ENCODE measurements around the gene INVS. TPM values are rescaled to one million over a fixed set of nuclear protein-coding genes. Genes with fewer than 3 reads are reported as not detected.

Gene INVS
- total RNA-seq, 6 donors from 2014 or later, result 14.7 to 43.0 (median 23.3) TPM

- DNase-seq, result no peak
- H3K36me3 ChIP-seq, result peaks cover 0 to under 1% (median 0%) of the 10 kb centered on the region in 4 donors
- no peak overlapping the region for H3K4me3 ChIP-seq
- TF ChIP-seq CTCF (IDR thresholded peaks at IDR 0.05), result no peak
- TF ChIP-seq POLR2A (IDR thresholded peaks at IDR 0.05), result no peak
- no peak for TF ChIP-seq POLR2AphosphoS5 (IDR thresholded peaks at IDR 0.05)
- no peak for TF ChIP-seq EP300 (IDR thresholded peaks at IDR 0.05)
- H3K27me3 ChIP-seq, result no peaks in the 10 kb centered on the region
- WGBS, 2 donors, result 84 to 86% methylated on average over 1 of the region's 1 CpG
- H3K9me3 ChIP-seq, result no peaks in the 10 kb centered on the region
- no peaks in the 10 kb centered on the region for H3K4me1 ChIP-seq
- ATAC-seq (ENCODE audit: low FRiP score in 2 of 2), result no peak
- H3K27ac ChIP-seq, result no peak overlapping the region
Measured at GRCh38 chr9:100220936-100221335, 121.9 kb downstream of the INVS start.

GRCh38 chr9:100221538-100221937 lies 122.5 kb downstream of the INVS start:
- Histone ChIP-seq H3K4me1 (no peaks in the 10 kb centered on the region), H3K4me3 (no peak overlapping the region), H3K36me3 (peaks cover 0 to 6% (median 0%) of the 10 kb centered on the region in 4 donors), H3K27me3 (no peaks in the 10 kb centered on the region), H3K27ac (no peak overlapping the region), H3K9me3 (no peaks in the 10 kb centered on the region)
- DNase-seq (no peak), ATAC-seq (ENCODE audit: low FRiP score in 2 of 2) (no peak)
- 58 to 77% methylated on average over 1 of the region's 1 CpG for WGBS, 2 donors
- TF ChIP-seq POLR2A (IDR thresholded peaks at IDR 0.05), result no peak
- no peak for TF ChIP-seq POLR2AphosphoS5 (IDR thresholded peaks at IDR 0.05)
- no peak for TF ChIP-seq EP300 (IDR thresholded peaks at IDR 0.05)
- no peak for TF ChIP-seq CTCF (IDR thresholded peaks at IDR 0.05)

- H3K4me3 ChIP-seq, result no peak overlapping the region
- H3K27me3 ChIP-seq, result no peaks in the 10 kb centered on the region
- no peaks in the 10 kb centered on the region for H3K9me3 ChIP-seq
- no peak for TF ChIP-seq POLR2A (IDR thresholded peaks at IDR 0.05)
- no peak for TF ChIP-seq CTCF (IDR thresholded peaks at IDR 0.05)
- TF ChIP-seq EP300 (IDR thresholded peaks at IDR 0.05), result no peak
- no peak for TF ChIP-seq POLR2AphosphoS5 (IDR thresholded peaks at IDR 0.05)
- DNase-seq, result no peak
- no peak overlapping the region for H3K27ac ChIP-seq
- peaks cover 0 to 9% (median 0%) of the 10 kb centered on the region in 4 donors for H3K36me3 ChIP-seq
- no peaks in the 10 kb centered on the region for H3K4me1 ChIP-seq
- WGBS, 2 donors, result 21 to 31% methylated on average over 2 of the region's 2 CpGs
- no peak for ATAC-seq (ENCODE audit: low FRiP score in 2 of 2)
Measured at GRCh38 chr9:100222674-100223073, 123.6 kb downstream of the INVS start.

- DNase-seq (no peak), ATAC-seq (ENCODE audit: low FRiP score in 2 of 2) (no peak)
- H3K4me1 ChIP-seq, result no peaks in the 10 kb centered on the region
- TF ChIP-seq EP300 (IDR thresholded peaks at IDR 0.05) (no peak), CTCF (IDR thresholded peaks at IDR 0.05) (no peak), POLR2AphosphoS5 (IDR thresholded peaks at IDR 0.05) (no peak), POLR2A (IDR thresholded peaks at IDR 0.05) (no peak)
- no peak overlapping the region for H3K27ac ChIP-seq
- 81 to 88% methylated on average over 2 of the region's 2 CpGs for WGBS, 2 donors
- H3K36me3 ChIP-seq, result peaks cover 0 to 19% (median 0%) of the 10 kb centered on the region in 4 donors
- no peak overlapping the region for H3K4me3 ChIP-seq
- H3K27me3 ChIP-seq, result no peaks in the 10 kb centered on the region
- no peaks in the 10 kb centered on the region for H3K9me3 ChIP-seq
Measured at GRCh38 chr9:100227636-100228035, 128.6 kb downstream of the INVS start.

- ATAC-seq (ENCODE audit: low FRiP score in 2 of 2), result no peak
- Histone ChIP-seq H3K9me3 (no peaks in the 10 kb centered on the region), H3K4me3 (no peak overlapping the region), H3K27ac (no peak overlapping the region), H3K36me3 (peaks cover 0 to 19% (median 0%) of the 10 kb centered on the region in 4 donors), H3K27me3 (no peaks in the 10 kb centered on the region), H3K4me1 (no peaks in the 10 kb centered on the region)
- 53 to 59% methylated on average over 4 of the region's 4 CpGs for WGBS, 2 donors
- DNase-seq, result no peak
- TF ChIP-seq EP300 (IDR thresholded peaks at IDR 0.05), result no peak
- no peak for TF ChIP-seq POLR2AphosphoS5 (IDR thresholded peaks at IDR 0.05)
Measured at GRCh38 chr9:100228352-100228869, 129.4 kb downstream of the INVS start.

All from upper lobe of left lung (tissue), 6 donors.